ENCODE measurements around the gene ACTMAP. TPM values are rescaled to one million over a fixed set of nuclear protein-coding genes. Genes with fewer than 3 reads are reported as not detected.

The ACTMAP gene
- total RNA-seq, 4 donors from 2014 or later: 4.2 to 14.6 (median 6.2) TPM

GRCh38 chr19:40724855-40725254 lies 25.4 kb downstream of the ACTMAP start:
- DNase-seq: no peak
- in situ Hi-C loops (cut with MboI; ENCODE audit: low sequenced_read_pairs in 4 of 4): no loop called here
- H3K4me1 ChIP-seq: peaks cover 21 to 24% of the 10 kb centered on the region in 2 donors

DNA sequence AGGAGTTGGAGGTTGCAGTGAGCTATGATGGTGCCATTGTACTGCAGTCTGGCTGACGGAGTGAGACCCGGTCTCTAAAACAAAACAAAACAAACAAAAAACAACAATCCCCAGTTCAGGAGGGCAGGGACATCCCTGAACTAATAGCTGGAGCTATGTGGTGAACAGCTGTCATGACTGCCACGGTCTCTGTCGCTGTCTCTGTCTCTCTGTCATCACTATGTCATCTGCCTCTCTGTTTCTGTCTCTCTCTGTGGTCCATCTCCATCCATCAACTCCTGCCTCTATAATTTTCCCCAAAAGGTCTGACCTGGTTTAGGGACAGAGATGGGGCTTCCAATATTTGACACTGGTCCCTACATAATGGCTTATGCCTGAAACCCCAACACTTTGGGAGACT lies 26.0 kb downstream of the ACTMAP start:
- H3K36me3 ChIP-seq: peaks cover 0 to 51% of the 10 kb centered on the region in 2 donors
- H3K27me3 ChIP-seq: no peaks in the 10 kb centered on the region
- in situ Hi-C loops (cut with MboI; ENCODE audit: low sequenced_read_pairs in 4 of 4): no loop called here
- ATAC-seq (no peak), DNase-seq (no peak)
- H3K4me1 ChIP-seq: peaks cover 26 to 30% of the 10 kb centered on the region in 2 donors
- H3K4me3 ChIP-seq: no peak overlapping the region
- H3K27ac ChIP-seq: peak overlapping the region in 2 of 4 donors; percentile 19 to 43
- no peaks in the 10 kb centered on the region for H3K9me3 ChIP-seq
- intact Hi-C loops (cut with DNase I; ENCODE audit: low total_unique reads): no loop called here
- TF ChIP-seq, protein P1, sequence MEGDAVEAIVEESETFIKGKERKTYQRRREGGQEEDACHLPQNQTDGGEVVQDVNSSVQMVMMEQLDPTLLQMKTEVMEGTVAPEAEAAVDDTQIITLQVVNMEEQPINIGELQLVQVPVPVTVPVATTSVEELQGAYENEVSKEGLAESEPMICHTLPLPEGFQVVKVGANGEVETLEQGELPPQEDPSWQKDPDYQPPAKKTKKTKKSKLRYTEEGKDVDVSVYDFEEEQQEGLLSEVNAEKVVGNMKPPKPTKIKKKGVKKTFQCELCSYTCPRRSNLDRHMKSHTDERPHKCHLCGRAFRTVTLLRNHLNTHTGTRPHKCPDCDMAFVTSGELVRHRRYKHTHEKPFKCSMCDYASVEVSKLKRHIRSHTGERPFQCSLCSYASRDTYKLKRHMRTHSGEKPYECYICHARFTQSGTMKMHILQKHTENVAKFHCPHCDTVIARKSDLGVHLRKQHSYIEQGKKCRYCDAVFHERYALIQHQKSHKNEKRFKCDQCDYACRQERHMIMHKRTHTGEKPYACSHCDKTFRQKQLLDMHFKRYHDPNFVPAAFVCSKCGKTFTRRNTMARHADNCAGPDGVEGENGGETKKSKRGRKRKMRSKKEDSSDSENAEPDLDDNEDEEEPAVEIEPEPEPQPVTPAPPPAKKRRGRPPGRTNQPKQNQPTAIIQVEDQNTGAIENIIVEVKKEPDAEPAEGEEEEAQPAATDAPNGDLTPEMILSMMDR (IDR thresholded peaks at IDR 0.05 in 4 of 5, conservative IDR thresholded peaks at IDR 0.05 in 1 of 5): no peak
- TF ChIP-seq POLR2A (IDR thresholded peaks at IDR 0.05): no peak

More at GRCh38 chr19:40724855-40725254, 25.4 kb downstream of the ACTMAP start:
- no peak for TF ChIP-seq POLR2A (IDR thresholded peaks at IDR 0.05)
- TF ChIP-seq, protein P1 (IDR thresholded peaks at IDR 0.05 in 4 of 5, conservative IDR thresholded peaks at IDR 0.05 in 1 of 5): no peak
- H3K27me3 ChIP-seq: no peaks in the 10 kb centered on the region
- H3K9me3 ChIP-seq: no peaks in the 10 kb centered on the region
- H3K27ac ChIP-seq: peak overlapping the region in 1 of 4 donors; percentile 31
- intact Hi-C loops (cut with DNase I; ENCODE audit: low total_unique reads): no loop called here
- peaks cover 0 to 57% of the 10 kb centered on the region in 2 donors for H3K36me3 ChIP-seq
- ATAC-seq: no peak
- no peak overlapping the region for H3K4me3 ChIP-seq

GRCh38 chr19:40723661-40724254 lies 26.5 kb downstream of the ACTMAP start:
- Histone ChIP-seq H3K9me3 (no peaks in the 10 kb centered on the region), H3K27ac (peak overlapping the region in 2 of 4 donors; percentile 19 to 43), H3K4me3 (no peak overlapping the region), H3K36me3 (peaks cover 0 to 46% of the 10 kb centered on the region in 2 donors), H3K4me1 (peaks cover 30% of the 10 kb centered on the region in 2 donors), H3K27me3 (no peaks in the 10 kb centered on the region)
- TF ChIP-seq, protein P1 (IDR thresholded peaks at IDR 0.05 in 4 of 5, conservative IDR thresholded peaks at IDR 0.05 in 1 of 5): no peak
- TF ChIP-seq POLR2A (IDR thresholded peaks at IDR 0.05): no peak
- DNase-seq (no peak), ATAC-seq (no peak)
- intact Hi-C loops (cut with DNase I; ENCODE audit: low total_unique reads) (no loop called here), in situ Hi-C loops (cut with MboI; ENCODE audit: low sequenced_read_pairs in 4 of 4) (no loop called here)

DNA sequence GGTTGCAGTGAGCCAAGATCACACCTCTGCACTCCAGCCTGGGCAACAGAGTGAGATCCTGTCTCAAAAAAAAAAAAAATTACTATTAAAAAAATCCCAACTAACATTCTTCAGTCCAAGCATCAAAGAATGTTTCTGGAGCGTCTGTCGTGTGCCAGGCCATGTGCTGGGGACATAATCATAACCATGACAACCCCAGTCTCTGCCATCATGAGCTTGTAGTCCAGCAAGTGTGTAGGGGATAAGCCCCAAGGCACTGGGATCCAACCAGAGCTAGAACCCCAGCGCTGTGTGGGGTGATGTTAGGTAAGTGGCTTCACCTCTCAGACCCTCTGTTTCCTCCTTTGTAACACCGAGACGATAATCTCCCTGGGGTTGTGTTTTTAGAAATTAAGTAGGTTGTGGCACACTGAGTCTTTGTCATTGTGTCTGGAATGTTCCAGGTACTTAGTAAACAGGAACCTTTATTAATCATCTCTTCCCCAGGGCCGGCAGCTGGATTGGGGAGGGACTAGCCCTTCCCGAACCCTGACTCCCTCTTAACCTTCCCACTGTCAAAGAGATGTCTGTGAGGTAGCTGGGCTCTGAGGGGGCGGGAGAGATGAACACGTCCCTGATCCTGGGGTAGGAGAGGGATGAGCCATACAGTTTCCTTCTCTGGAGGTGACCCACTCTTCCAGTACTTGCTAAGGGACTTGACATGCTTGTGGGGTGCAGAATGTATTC lies 28.2 kb downstream of the ACTMAP start:
- in situ Hi-C loops (cut with MboI; ENCODE audit: low sequenced_read_pairs in 4 of 4): no loop called here
- ATAC-seq: no peak

More for the DNA sequence above, 28.2 kb downstream of the ACTMAP start:
- Histone ChIP-seq H3K27ac (peak overlapping the region; percentile 89 to 98 (median 92)), H3K4me3 (peak overlapping the region; percentile 14 to 64 (median 32)), H3K4me1 (peaks cover 30 to 33% of the 10 kb centered on the region in 2 donors), H3K9me3 (no peaks in the 10 kb centered on the region), H3K27me3 (no peaks in the 10 kb centered on the region), H3K36me3 (peaks cover 0 to 29% of the 10 kb centered on the region in 2 donors)
- intact Hi-C loops (cut with DNase I; ENCODE audit: low total_unique reads): no loop called here
- TF ChIP-seq, protein P1 (IDR thresholded peaks at IDR 0.05 in 4 of 5, conservative IDR thresholded peaks at IDR 0.05 in 1 of 5): no peak
- TF ChIP-seq POLR2A (IDR thresholded peaks at IDR 0.05): no peak
- DNase-seq: peak in 1 of 2 donors; percentile 46

Data from gastrocnemius medialis (tissue), 4 donors.